Measurements from ENCODE around the gene NELFB.

DNA sequence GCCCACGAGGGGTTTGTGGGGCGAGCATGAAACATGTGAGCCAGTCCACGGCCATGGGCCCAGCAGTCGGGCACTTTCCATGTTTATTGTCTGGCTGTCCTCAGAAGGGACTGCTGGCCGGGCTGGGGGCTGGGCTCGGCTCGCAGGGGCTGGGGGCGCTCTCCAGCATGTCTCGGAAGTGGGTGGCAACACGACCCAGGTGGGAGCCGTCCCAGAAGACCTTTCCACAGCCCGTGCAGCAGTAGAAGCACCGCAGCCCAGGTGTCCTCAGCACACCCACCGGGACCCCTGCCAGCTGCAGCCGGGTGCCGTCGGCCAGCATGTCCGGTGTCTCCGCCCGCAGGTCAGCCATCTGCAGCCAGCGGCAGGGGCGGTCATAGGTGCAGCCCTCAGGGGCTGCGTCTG is 51.7 kb downstream of the NELFB start:
- TF ChIP-seq FOXA2 (IDR thresholded peaks at IDR 0.05) = no peak
- TF ChIP-seq, protein P1, sequence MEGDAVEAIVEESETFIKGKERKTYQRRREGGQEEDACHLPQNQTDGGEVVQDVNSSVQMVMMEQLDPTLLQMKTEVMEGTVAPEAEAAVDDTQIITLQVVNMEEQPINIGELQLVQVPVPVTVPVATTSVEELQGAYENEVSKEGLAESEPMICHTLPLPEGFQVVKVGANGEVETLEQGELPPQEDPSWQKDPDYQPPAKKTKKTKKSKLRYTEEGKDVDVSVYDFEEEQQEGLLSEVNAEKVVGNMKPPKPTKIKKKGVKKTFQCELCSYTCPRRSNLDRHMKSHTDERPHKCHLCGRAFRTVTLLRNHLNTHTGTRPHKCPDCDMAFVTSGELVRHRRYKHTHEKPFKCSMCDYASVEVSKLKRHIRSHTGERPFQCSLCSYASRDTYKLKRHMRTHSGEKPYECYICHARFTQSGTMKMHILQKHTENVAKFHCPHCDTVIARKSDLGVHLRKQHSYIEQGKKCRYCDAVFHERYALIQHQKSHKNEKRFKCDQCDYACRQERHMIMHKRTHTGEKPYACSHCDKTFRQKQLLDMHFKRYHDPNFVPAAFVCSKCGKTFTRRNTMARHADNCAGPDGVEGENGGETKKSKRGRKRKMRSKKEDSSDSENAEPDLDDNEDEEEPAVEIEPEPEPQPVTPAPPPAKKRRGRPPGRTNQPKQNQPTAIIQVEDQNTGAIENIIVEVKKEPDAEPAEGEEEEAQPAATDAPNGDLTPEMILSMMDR (IDR thresholded peaks at IDR 0.05; ENCODE audit: low read depth, low read length, missing input control) = no peak
- TF ChIP-seq JUND (IDR thresholded peaks at IDR 0.05) = no peak
- TF ChIP-seq HNF4A (conservative IDR thresholded peaks at IDR 0.05) = no peak
- TF ChIP-seq RAD21 (IDR thresholded peaks at IDR 0.05) = no peak
